BE2C (cell line): ENCODE data around the gene MYOC.

Experiments used
- DNase-seq: peaks from one replicate; pipeline ENCODE4 v3.0.0-alpha.2; 2020
- H3K27me3 ChIP-seq: fragments of 250-450 bp; sonication (Bioruptor Pico); 2 replicates; pipeline ENCODE4 v1.5.1; 2020; ENCODE audit warnings: mild to moderate bottlenecking
- H3K36me3 ChIP-seq: fragments of 250-450 bp; sonication (Bioruptor Pico); 2 replicates; pipeline ENCODE4 v1.5.1; 2020; ENCODE audit warnings: mild to moderate bottlenecking
- H3K4me1 ChIP-seq: fragments of 250-450 bp; sonication (Bioruptor Pico); 2 replicates; pipeline ENCODE4 v1.5.1; 2020
- H3K4me3 ChIP-seq: 2 replicates; pipeline ENCODE4 v1.5.1; 2011; ENCODE audit warnings: low read depth, low read length
- H3K9me3 ChIP-seq: fragments of 250-450 bp; sonication (Bioruptor Pico); 2 replicates; pipeline ENCODE4 v1.5.1; 2020
- CTCF ChIP-seq: IDR thresholded peaks from 2 replicates; pipeline ENCODE4 v1.5.1; 2012; ENCODE audit warnings: mild to moderate bottlenecking, low read depth, low read length

The MYOC gene

GRCh38 chr1:171643156-171643555 lies 9.3 kb downstream of the MYOC start:
- DNase-seq: no peak
- Histone ChIP-seq H3K4me1 (no peaks in the 10 kb centered on the region), H3K4me3 (no peak overlapping the region), H3K27me3 (no peaks in the 10 kb centered on the region), H3K9me3 (no peaks in the 10 kb centered on the region), H3K36me3 (no peaks in the 10 kb centered on the region)
- no peak for TF ChIP-seq CTCF

- TF ChIP-seq CTCF: no peak
- no peak for DNase-seq
- no peaks in the 10 kb centered on the region for H3K4me1 ChIP-seq
- H3K36me3 ChIP-seq: no peaks in the 10 kb centered on the region
- no peak overlapping the region for H3K4me3 ChIP-seq
- H3K9me3 ChIP-seq: no peaks in the 10 kb centered on the region
- H3K27me3 ChIP-seq: 0 out of 2 replicates have a peak, but pooled peaks cover 2% of the 10 kb centered on the region
Observed at GRCh38 chr1:171642197-171642596, 10.3 kb downstream of the MYOC start.

GRCh38 chr1:171641076-171641864 lies 11.2 kb downstream of the MYOC start:
- peak; percentile 15; the same call in 1 of the 2 replicates for TF ChIP-seq CTCF
- Histone ChIP-seq H3K27me3 (0 out of 2 replicates have a peak, but pooled peaks cover 2% of the 10 kb centered on the region), H3K9me3 (no peaks in the 10 kb centered on the region), H3K36me3 (no peaks in the 10 kb centered on the region), H3K4me3 (no peak overlapping the region), H3K4me1 (no peaks in the 10 kb centered on the region)
- DNase-seq: no peak

- no peaks in the 10 kb centered on the region for H3K9me3 ChIP-seq
- no peaks in the 10 kb centered on the region for H3K4me1 ChIP-seq
- H3K36me3 ChIP-seq: no peaks in the 10 kb centered on the region
- no peak overlapping the region for H3K4me3 ChIP-seq
- no peak for TF ChIP-seq CTCF
- no peak for DNase-seq
- H3K27me3 ChIP-seq: 0 out of 2 replicates have a peak, but pooled peaks cover 2% of the 10 kb centered on the region
Observed at GRCh38 chr1:171640225-171640624, 12.3 kb downstream of the MYOC start.

GRCh38 chr1:171637928-171638576 lies 14.4 kb downstream of the MYOC start:
- Histone ChIP-seq H3K4me1 (no peaks in the 10 kb centered on the region), H3K27me3 (0 out of 2 replicates have a peak, but pooled peaks cover 2% of the 10 kb centered on the region), H3K4me3 (no peak overlapping the region), H3K9me3 (no peaks in the 10 kb centered on the region), H3K36me3 (no peaks in the 10 kb centered on the region)
- DNase-seq: no peak
- no peak for TF ChIP-seq CTCF

GRCh38 chr1:171636141-171636540 lies 16.3 kb downstream of the MYOC start:
- Histone ChIP-seq H3K36me3 (no peaks in the 10 kb centered on the region), H3K4me1 (no peaks in the 10 kb centered on the region), H3K27me3 (peaks cover 4% of the 10 kb centered on the region; the same call in 1 of the 2 replicates), H3K9me3 (no peaks in the 10 kb centered on the region; the same call in 1 of the 2 replicates), H3K4me3 (no peak overlapping the region)
- TF ChIP-seq CTCF: no peak
- DNase-seq: no peak
